WTC11 (cell line): ENCODE data around the gene CTXN1. TPM values are rescaled to one million over a fixed set of nuclear protein-coding genes. Genes with fewer than 3 reads are reported as not detected.

Source experiments
- ATAC-seq: fragments of 200-7000 bp; cut with Tn5 transposase; 2 replicates; pipeline ENCODE4 v1.10.0; 2021; ENCODE audit warnings: mild to moderate bottlenecking, moderate library complexity
- CTCF ChIA-PET: fragments of 300-600 bp; sonication (Branson Sonifier 250); formaldehyde crosslinking; loops from one replicate; lab custom pipeline; 2021; ENCODE audit warnings: antibody characterized with exemption; lab: Charles Lee
- POLR2A ChIA-PET: fragments of 350-600 bp; sonication (Branson Sonifier 250); formaldehyde crosslinking; loops from one replicate; lab custom pipeline; 2021; ENCODE audit warnings: antibody characterized with exemption; lab: Charles Lee
- DNase-seq: peaks from one replicate; pipeline ENCODE4 v3.0.0; 2021; ENCODE audit warnings: low spot score
- H3K27ac Mint-ChIP-seq: 2 replicates; pipeline ENCODE4 v1.8.0; 2021; ENCODE audit warnings: mixed read lengths
- H3K27me3 Mint-ChIP-seq: 2 replicates; pipeline ENCODE4 v1.8.0; 2021; ENCODE audit warnings: low read depth, mild to moderate bottlenecking, moderate library complexity, mixed read lengths
- H3K36me3 Mint-ChIP-seq: 2 replicates; pipeline ENCODE4 v1.8.0; 2021; ENCODE audit warnings: mixed read lengths
- H3K4me1 Mint-ChIP-seq: 2 replicates; pipeline ENCODE4 v1.8.0; 2022; ENCODE audit warnings: mixed read lengths
- H3K4me3 Mint-ChIP-seq: 2 replicates; pipeline ENCODE4 v1.8.0; 2021; ENCODE audit warnings: mild to moderate bottlenecking, moderate library complexity, mixed read lengths
- H3K9me3 Mint-ChIP-seq: 2 replicates; pipeline ENCODE4 v1.8.0; 2021; ENCODE audit warnings: mixed read lengths
- ETV6 ChIP-seq: sonication (generic); formaldehyde crosslinking; IDR thresholded peaks from 2 replicates; pipeline ENCODE4 v1.8.1; 2022; ENCODE audit warnings: mild to moderate bottlenecking, missing genetic modification reagents
- FOXP1 ChIP-seq: sonication (generic); formaldehyde crosslinking; IDR thresholded peaks from 2 replicates; pipeline ENCODE4 v1.8.0; 2022; ENCODE audit warnings: missing genetic modification reagents, mild to moderate bottlenecking, moderate library complexity, borderline replicate concordance
- FOXP4 ChIP-seq: sonication (generic); formaldehyde crosslinking; IDR thresholded peaks from 2 replicates; pipeline ENCODE4 v1.8.0; 2022; ENCODE audit warnings: mild to moderate bottlenecking, missing genetic modification reagents
- GABPB1 ChIP-seq: sonication (generic); formaldehyde crosslinking; IDR thresholded peaks from 2 replicates; pipeline ENCODE4 v1.8.1; 2023; ENCODE audit warnings: mild to moderate bottlenecking, missing genetic modification reagents
- GRHL2 ChIP-seq: fragments of 250-450 bp; sonication (Bioruptor Pico); IDR thresholded peaks from 2 replicates; pipeline ENCODE4 v1.8.0; 2022; ENCODE audit warnings: mild to moderate bottlenecking, moderate library complexity; ENCODE audit not compliant: insufficient replicate concordance, severe bottlenecking
- HMGA2 ChIP-seq: fragments of 250-450 bp; sonication (Bioruptor Pico); IDR thresholded peaks from 2 replicates; pipeline ENCODE4 v1.4.0; 2021; ENCODE audit warnings: mild to moderate bottlenecking, moderate library complexity
- IRF2 ChIP-seq: sonication (generic); formaldehyde crosslinking; IDR thresholded peaks from 2 replicates; pipeline ENCODE4 v1.8.0; 2022; ENCODE audit warnings: low read depth, missing genetic modification reagents, borderline replicate concordance
- KAT7 ChIP-seq: sonication (generic); formaldehyde crosslinking; IDR thresholded peaks from 2 replicates; pipeline ENCODE4 v1.8.1; 2023; ENCODE audit warnings: missing genetic modification reagents, mild to moderate bottlenecking, borderline replicate concordance
- NFATC4 ChIP-seq: fragments of 250-450 bp; sonication (Bioruptor Pico); IDR thresholded peaks from 2 replicates; pipeline ENCODE4 v1.9.0; 2021; ENCODE audit warnings: mild to moderate bottlenecking
- NFE2L1 ChIP-seq: sonication (generic); formaldehyde crosslinking; IDR thresholded peaks from 2 replicates; pipeline ENCODE4 v1.8.1; 2023; ENCODE audit warnings: missing genetic modification reagents
- NR2C2 ChIP-seq: sonication (generic); formaldehyde crosslinking; IDR thresholded peaks from 2 replicates; pipeline ENCODE4 v1.8.0; 2022; ENCODE audit warnings: mild to moderate bottlenecking, missing genetic modification reagents
- RELA ChIP-seq: sonication (generic); formaldehyde crosslinking; IDR thresholded peaks from 2 replicates; pipeline ENCODE4 v1.8.1; 2022; ENCODE audit warnings: missing genetic modification reagents, mild to moderate bottlenecking, borderline replicate concordance
- SMAD3 ChIP-seq: sonication (generic); formaldehyde crosslinking; IDR thresholded peaks from 2 replicates; pipeline ENCODE4 v1.8.0; 2022; ENCODE audit warnings: missing genetic modification reagents, mild to moderate bottlenecking, borderline replicate concordance
- SOX15 ChIP-seq: fragments of 250-450 bp; sonication (Bioruptor Pico); IDR thresholded peaks from 2 replicates; pipeline ENCODE4 v1.9.0; 2021; ENCODE audit warnings: mild to moderate bottlenecking
- TEAD1 ChIP-seq: sonication (generic); formaldehyde crosslinking; IDR thresholded peaks from 2 replicates; pipeline ENCODE4 v1.8.0; 2022; ENCODE audit warnings: mild to moderate bottlenecking, missing genetic modification reagents
- TEAD4 ChIP-seq: sonication (generic); formaldehyde crosslinking; IDR thresholded peaks from 2 replicates; pipeline ENCODE4 v1.8.0; 2022; ENCODE audit warnings: mild to moderate bottlenecking, missing genetic modification reagents
- ZNF121 ChIP-seq: sonication (generic); formaldehyde crosslinking; IDR thresholded peaks from 2 replicates; pipeline ENCODE4 v1.8.0; 2023; ENCODE audit warnings: missing genetic modification reagents
- ZNF263 ChIP-seq: sonication (generic); formaldehyde crosslinking; IDR thresholded peaks from 2 replicates; pipeline ENCODE4 v1.8.1; 2022; ENCODE audit warnings: low read depth, mild to moderate bottlenecking, moderate library complexity, missing genetic modification reagents
- ZNF671 ChIP-seq: fragments of 250-450 bp; sonication (Bioruptor Pico); IDR thresholded peaks from 2 replicates; pipeline ENCODE4 v1.8.0; 2021; ENCODE audit warnings: mild to moderate bottlenecking
- ZSCAN18 ChIP-seq: fragments of 250-450 bp; sonication (Bioruptor Pico); IDR thresholded peaks from 2 replicates; pipeline ENCODE4 v2.1.2; 2022; ENCODE audit warnings: mild to moderate bottlenecking, moderate library complexity
- total RNA-seq: library from RNA; stranded (reverse); gene quantifications from 3 replicates; pipeline ENCODE4 v1.2.3, GENCODE V29; 2021
- TF ChIP-seq, protein P1 (sequence below): sonication (generic); formaldehyde crosslinking; IDR thresholded peaks from 2 replicates; pipeline ENCODE4 v1.8.1; 2023; ENCODE audit warnings: mild to moderate bottlenecking, missing genetic modification reagents
- TF ChIP-seq, protein P2 (sequence below): fragments of 250-450 bp; sonication (Bioruptor Pico); IDR thresholded peaks from 2 replicates; pipeline ENCODE4 v1.8.0; 2021; ENCODE audit warnings: mild to moderate bottlenecking
- TF ChIP-seq, protein P3 (sequence below): sonication (generic); formaldehyde crosslinking; IDR thresholded peaks from 2 replicates; pipeline ENCODE4 v1.8.1; 2022; ENCODE audit warnings: low read depth, mild to moderate bottlenecking, moderate library complexity, missing genetic modification reagents, borderline replicate concordance
- TF ChIP-seq, protein P4 (sequence below): sonication (generic); formaldehyde crosslinking; IDR thresholded peaks from 2 replicates; pipeline ENCODE4 v1.8.0; 2022; ENCODE audit warnings: mild to moderate bottlenecking, missing genetic modification reagents

The CTXN1 gene
- total RNA-seq, 1 experiment from 2014 or later = 48.2 TPM

- TF ChIP-seq, protein P1, sequence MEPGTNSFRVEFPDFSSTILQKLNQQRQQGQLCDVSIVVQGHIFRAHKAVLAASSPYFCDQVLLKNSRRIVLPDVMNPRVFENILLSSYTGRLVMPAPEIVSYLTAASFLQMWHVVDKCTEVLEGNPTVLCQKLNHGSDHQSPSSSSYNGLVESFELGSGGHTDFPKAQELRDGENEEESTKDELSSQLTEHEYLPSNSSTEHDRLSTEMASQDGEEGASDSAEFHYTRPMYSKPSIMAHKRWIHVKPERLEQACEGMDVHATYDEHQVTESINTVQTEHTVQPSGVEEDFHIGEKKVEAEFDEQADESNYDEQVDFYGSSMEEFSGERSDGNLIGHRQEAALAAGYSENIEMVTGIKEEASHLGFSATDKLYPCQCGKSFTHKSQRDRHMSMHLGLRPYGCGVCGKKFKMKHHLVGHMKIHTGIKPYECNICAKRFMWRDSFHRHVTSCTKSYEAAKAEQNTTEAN (CRISPR knock-in tag) = no peak
- no peak for TF ChIP-seq ZSCAN18
These were observed 42.8 kb downstream of the CTXN1 start (continued) for GRCh38 chr19:7883105-7883504.

DNA sequence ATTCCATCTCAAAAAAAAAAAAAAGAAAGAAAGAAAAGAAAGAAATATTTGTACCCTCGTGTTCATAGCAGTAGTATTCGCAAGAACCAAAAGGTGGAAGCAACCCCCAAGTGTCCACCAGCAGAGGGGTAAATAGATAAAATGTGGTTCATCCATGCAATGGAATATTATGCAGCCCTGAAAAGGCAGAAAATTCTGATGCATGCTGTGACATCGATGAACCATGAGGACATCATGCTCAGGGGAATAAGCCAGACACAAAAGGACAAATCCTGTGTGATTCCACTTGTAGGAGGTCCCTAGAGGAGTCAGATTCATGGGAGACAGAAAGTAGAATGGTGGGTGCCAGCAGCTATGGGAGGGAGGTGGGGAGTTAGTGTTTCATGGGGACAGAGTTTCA lies 44.0 kb downstream of the CTXN1 start:
- no peak for ATAC-seq
- no peak overlapping the region for H3K27ac Mint-ChIP-seq
- H3K36me3 Mint-ChIP-seq = no peaks in the 10 kb centered on the region
- no peak overlapping the region for H3K4me3 Mint-ChIP-seq
- peaks cover 24% of the 10 kb centered on the region for H3K27me3 Mint-ChIP-seq
- H3K4me1 Mint-ChIP-seq = no peaks in the 10 kb centered on the region; the same call in 1 of the 2 replicates
- H3K9me3 Mint-ChIP-seq = peaks cover 6% of the 10 kb centered on the region
- TF ChIP-seq, protein P2, sequence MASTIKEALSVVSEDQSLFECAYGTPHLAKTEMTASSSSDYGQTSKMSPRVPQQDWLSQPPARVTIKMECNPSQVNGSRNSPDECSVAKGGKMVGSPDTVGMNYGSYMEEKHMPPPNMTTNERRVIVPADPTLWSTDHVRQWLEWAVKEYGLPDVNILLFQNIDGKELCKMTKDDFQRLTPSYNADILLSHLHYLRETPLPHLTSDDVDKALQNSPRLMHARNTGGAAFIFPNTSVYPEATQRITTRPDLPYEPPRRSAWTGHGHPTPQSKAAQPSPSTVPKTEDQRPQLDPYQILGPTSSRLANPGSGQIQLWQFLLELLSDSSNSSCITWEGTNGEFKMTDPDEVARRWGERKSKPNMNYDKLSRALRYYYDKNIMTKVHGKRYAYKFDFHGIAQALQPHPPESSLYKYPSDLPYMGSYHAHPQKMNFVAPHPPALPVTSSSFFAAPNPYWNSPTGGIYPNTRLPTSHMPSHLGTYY (CRISPR knock-in tag) = no peak
- TF ChIP-seq TEAD1 (no peak), GABPB1 (CRISPR knock-in tag) (no peak), ZNF671 (no peak), NFE2L1 (CRISPR knock-in tag) (no peak), GRHL2 (CRISPR knock-in tag) (no peak), RELA (CRISPR knock-in tag) (no peak)
- ChIA-PET CTCF (interaction anchor here (1.1 to 3.9 kb wide), 3 partner anchors 13 to 35 kb away, joined by 3 to 21 read pairs (median 5); no protein-coding TSS in a partner anchor), POLR2A (no interaction called here)
- DNase-seq = no peak

DNA sequence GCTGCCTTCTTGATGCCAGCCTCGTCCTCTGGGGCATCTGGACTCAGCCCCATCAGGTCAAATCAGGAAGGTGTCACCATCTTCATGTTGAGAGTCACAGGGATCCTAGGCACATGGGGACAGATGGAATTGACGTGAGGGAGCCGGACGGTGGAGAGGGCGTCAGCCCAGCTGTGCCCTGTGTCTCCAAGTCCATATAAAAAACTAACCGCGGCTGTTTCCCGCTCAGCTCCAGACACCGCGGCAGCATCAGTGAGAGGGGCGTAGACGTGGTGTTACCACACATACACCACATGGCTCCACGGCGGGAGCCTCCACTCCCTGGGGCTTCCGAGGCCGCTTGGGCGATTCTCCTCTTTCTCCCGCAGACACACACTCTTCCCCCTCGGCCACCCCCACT lies 46.1 kb downstream of the CTXN1 start:
- Mint-ChIP-seq H3K9me3 (peaks cover 6% of the 10 kb centered on the region), H3K27me3 (peaks cover 24% of the 10 kb centered on the region), H3K4me1 (no peaks in the 10 kb centered on the region; the same call in 1 of the 2 replicates), H3K27ac (no peak overlapping the region), H3K36me3 (no peaks in the 10 kb centered on the region), H3K4me3 (no peak overlapping the region)
- ATAC-seq (no peak; the same call in 1 of the 2 replicates), DNase-seq (no peak)
- TF ChIP-seq SOX15 (no peak), HMGA2 (0 out of 2 replicates have a peak, but pooled peaks have one; percentile 61), SMAD3 (CRISPR knock-in tag) (no peak)
- ChIA-PET CTCF (interaction anchor here (0.9 to 1.4 kb wide), 3 partner anchors 11 to 29 kb away, joined by 3 to 9 read pairs (median 4); no protein-coding TSS in a partner anchor), POLR2A (no interaction called here)

GRCh38 chr19:7879111-7879807 lies 46.7 kb downstream of the CTXN1 start:
- ChIA-PET POLR2A (no interaction called here), CTCF (interaction anchor here (0.6 to 1.4 kb wide), 6 partner anchors 10 to 173 kb away, joined by 3 to 9 read pairs (median 4); partner anchors contain the start of gene MAP2K7)
- H3K27ac Mint-ChIP-seq = no peak overlapping the region; the same call in 1 of the 2 replicates
- no peak for ATAC-seq
- H3K4me1 Mint-ChIP-seq = no peaks in the 10 kb centered on the region; the same call in 1 of the 2 replicates
- DNase-seq = no peak
- peaks cover 6% of the 10 kb centered on the region for H3K9me3 Mint-ChIP-seq
- peaks cover 26% of the 10 kb centered on the region for H3K27me3 Mint-ChIP-seq
- no peaks in the 10 kb centered on the region for H3K36me3 Mint-ChIP-seq
- no peak overlapping the region for H3K4me3 Mint-ChIP-seq
- TF ChIP-seq, protein P3, sequence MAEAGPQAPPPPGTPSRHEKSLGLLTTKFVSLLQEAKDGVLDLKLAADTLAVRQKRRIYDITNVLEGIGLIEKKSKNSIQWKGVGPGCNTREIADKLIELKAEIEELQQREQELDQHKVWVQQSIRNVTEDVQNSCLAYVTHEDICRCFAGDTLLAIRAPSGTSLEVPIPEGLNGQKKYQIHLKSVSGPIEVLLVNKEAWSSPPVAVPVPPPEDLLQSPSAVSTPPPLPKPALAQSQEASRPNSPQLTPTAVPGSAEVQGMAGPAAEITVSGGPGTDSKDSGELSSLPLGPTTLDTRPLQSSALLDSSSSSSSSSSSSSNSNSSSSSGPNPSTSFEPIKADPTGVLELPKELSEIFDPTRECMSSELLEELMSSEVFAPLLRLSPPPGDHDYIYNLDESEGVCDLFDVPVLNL (CRISPR knock-in tag) = no peak
- TF ChIP-seq ZNF121 (CRISPR knock-in tag) (no peak), NFATC4 (no peak), TEAD4 (CRISPR knock-in tag) (no peak), ETV6 (CRISPR knock-in tag) (no peak), ZNF263 (CRISPR knock-in tag) (no peak), IRF2 (CRISPR knock-in tag) (no peak), KAT7 (no peak), NR2C2 (CRISPR knock-in tag) (no peak), FOXP4 (no peak), FOXP1 (CRISPR knock-in tag) (no peak), TEAD1 (no peak)
- TF ChIP-seq, protein P4, sequence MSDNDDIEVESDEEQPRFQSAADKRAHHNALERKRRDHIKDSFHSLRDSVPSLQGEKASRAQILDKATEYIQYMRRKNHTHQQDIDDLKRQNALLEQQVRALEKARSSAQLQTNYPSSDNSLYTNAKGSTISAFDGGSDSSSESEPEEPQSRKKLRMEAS (CRISPR knock-in tag) = no peak
